NK-92 (cell line): ENCODE data around the gene TMEM234.

Experiments used
- DNase-seq: peaks from one replicate; lab custom pipeline; 2025; ENCODE audit not compliant: unreplicated experiment; lab: John Stamatoyannopoulos, UW

TMEM234 gene

DNA sequence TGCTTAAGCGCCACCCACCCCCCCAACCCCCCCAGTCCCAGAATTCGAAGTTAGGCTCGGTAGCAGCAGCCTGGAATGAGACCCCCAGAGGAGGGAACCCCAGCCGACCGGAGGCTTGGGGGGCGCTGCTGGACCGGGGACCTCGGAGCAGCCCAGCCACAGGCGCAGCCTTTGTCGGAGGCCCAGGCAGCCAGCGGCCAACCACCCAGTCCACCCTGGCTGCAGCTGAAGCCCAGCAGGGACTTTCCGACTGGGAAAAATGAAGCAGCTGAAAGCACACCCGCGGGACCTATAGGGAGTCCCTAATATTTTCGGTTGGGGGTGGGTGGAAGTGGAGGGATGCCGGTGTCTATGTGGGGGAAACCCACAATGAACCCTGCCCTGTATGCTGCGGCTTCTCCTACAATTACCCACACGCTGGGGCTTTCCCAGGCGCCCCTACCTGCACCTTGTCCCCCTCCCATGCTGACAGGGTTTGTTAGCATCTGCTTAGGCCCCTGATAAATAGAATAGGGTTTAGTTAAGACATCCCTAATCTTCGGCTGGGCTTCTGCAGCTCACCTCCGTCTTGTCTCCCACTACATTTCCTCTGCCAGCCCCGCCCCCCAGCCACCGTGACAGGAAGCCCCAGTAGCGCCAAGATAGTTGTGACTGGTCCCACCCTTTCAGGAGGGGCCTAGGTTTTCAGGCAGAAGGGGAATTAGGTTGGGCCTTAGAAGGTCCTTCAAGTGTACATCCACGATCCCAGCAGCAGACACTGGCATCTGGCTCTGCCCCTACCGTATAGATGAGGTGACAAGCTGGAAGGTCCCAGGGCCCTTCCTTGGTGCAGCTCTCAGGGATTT is 20.9 kb downstream of the TMEM234 start:
- no peak for DNase-seq

DNA sequence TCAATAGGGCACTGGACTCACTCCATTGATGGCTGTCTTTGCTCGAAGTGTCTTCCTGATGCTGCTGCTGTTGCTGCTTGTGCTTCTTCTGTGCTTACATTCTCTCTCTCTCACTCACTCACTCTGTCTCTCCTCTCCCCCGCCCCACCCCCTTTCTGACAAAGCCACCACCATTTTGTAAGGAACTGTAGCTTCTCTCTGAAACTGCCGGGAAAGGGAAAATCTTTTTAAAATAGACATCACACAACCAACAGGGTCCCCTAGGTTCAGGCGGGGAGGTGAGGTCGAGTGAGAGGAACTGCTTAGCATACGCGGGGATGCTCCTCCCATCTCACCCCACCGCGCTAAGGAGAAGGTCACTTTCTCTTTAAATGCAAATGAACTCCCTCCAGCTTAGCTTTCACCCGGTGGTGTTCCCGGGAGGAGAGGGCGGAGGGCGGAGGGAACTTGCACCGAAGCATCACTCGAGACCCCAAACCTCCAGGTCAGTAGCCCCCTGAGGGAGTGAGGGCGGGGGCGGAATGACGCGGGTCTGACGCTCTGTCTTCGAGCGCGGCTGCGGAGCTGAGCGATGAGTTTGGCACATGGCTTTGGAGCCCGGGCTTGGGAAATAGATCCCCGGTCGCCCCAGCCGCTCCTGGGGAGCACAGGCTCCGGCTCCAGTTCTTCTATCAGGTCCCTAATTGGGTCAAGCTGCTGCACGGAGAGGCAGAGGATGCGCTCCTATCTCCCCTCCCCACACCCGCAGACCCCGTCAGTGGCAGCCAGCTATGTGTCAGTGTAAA is 21.7 kb downstream of the TMEM234 start, which contains the start of gene CCDC28B:
TSS of gene CCDC28B (plus strand) at position 370 of the 785 bp plus-strand sequence. CDS start 1,341 bp downstream, outside the sequence.
- DNase-seq: no peak

- DNase-seq: no peak
These were observed 22.5 kb downstream of the TMEM234 start for GRCh38 chr1:32199717-32200072.

DNA sequence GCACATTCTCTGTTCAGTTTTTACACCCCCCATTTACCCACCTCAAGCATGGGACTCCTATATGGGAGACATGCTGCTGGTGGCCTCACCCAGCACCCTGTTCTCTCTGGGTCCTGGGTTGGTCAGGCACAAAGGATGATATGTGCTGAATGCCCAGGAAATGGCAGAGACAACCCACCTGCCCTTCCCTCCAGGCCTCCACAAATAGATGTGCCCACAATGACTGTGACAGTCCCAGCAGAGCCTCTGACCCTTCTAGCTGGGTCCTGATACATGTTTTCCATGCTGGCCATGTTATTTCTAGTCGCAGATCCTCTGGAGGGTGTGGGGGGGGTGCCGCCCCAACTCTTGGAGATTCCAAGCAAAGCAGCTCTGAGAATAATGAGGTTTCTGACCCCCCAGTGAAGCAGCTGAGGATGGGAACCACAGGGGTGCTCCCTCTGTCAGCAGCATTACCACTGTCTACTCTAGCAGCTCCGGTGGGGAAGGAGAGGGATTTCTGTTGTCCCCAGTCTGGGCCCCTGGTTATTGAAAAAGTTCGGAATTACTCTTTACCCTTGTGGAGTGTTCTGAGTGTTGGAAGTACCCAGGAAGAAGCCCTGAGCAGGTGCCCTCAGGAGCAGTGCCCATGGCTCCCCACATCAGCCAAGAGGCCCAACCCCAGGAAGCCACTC is 23.0 kb downstream of the TMEM234 start:
- no peak for DNase-seq

GRCh38 chr1:32198237-32199042 is 23.7 kb downstream of the TMEM234 start:
- no peak for DNase-seq

GRCh38 chr1:32197837-32198236 is 24.3 kb downstream of the TMEM234 start:
- no peak for DNase-seq

DNA sequence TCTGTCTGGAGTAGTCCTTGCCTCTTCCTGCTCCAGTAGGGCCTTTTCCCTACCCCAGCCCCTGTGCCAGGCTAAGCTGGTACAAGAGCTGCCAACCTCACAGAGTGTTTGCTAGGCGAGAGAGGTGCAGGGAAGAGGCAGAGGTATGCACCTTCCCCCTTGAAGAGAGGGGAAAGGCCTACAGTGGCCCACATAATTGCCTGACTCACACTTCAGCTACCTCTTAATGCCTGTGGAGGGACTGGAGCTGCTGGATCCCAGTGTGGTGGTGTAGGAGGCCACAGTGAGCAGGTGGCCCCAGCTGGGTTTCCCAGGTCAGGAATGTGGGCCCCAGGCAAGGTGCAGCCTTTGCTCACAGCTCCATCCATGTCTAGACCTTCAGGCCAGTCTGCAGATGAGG is 25.1 kb downstream of the TMEM234 start:
- DNase-seq: no peak

DNA sequence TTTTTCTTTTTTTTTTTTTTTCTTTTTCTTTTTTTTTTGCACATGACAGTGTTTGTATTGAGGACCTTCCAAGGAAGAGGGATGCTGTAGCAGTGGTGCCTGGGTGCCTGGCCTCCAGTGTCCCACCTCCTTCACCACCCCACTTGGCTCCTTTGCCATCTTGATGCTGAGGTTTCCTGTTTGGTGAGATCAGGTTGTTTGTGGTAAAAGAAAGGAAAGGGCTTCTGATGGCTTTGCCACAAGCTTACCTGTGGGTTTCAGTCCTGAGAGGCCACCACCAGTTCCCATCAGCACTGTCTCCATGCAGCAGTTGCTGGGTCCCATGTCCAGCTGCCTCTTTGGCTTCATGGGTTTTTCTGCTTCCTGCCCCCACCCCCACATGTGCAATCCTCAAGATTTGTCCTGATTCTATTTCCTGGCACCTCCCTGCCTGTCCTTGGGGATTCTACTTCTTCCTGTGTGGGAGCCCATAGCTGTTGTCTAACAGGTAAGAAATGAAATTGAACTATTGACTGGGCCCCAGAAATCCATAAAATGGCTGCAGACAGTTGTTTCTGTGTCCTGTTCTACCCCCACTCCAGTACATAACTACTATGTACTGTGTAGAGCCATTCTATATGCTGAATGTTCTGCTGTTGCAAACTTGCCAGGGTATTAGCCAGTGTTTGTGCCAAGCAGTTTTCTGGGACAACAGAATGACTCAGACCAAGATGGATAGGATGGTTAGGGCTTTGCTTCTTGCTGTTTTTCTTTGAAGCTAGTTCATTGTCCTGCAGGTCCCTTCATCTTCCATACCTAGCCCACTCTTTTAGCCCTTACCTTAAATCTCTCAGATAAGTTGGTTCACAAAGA is 26.0 kb downstream of the TMEM234 start:
- DNase-seq: no peak

- no peak for DNase-seq
These were observed 26.6 kb downstream of the TMEM234 start for GRCh38 chr1:32195531-32195930.

DNA sequence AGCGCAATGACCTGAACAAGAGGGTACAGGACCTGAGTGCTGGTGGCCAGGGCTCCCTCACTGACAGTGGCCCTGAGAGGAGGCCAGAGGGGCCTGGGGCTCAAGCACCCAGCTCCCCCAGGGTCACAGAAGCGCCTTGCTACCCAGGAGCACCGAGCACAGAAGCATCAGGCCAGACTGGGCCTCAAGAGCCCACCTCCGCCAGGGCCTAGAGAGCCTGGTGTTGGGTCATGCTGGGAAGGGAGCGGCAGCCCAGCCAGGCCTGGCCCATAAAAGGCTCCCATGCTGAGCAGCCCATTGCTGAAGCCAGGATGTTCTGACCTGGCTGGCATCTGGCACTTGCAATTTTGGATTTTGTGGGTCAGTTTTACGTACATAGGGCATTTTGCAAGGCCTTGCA is 27.2 kb downstream of the TMEM234 start:
- no peak for DNase-seq

DNA sequence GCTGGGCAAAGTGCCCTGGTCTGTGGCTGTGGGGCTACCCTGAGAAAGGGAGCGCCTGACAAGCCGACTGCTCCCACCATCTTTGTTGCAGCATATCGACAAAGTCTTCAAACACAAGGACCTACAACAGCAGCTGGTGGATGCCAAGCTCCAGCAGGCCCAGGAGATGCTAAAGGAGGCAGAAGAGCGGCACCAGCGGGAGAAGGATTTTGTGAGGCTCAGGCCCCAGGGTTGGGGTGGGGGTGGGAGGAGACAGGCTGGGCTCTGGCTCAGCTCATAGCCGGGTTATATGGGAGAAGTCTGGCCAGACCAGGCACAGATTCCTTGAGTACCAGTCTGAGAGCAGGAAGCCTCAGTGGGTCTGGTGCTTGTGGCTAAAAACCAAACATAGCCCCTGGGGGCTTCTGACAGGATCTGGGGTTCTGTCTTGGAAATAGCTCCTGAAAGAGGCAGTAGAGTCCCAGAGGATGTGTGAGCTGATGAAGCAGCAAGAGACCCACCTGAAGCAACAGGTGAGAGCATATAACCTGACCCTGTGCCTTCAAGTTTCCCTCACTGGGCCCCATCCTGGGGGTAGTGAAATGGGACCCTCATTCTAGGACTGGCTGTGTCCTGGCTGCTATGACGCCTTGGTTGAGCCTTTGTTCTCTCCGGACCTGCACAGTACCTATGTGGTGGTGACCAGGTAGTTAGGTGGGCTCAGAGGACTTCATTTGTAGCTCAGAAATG is 29.8 kb downstream of the TMEM234 start:
- DNase-seq: no peak

DNA sequence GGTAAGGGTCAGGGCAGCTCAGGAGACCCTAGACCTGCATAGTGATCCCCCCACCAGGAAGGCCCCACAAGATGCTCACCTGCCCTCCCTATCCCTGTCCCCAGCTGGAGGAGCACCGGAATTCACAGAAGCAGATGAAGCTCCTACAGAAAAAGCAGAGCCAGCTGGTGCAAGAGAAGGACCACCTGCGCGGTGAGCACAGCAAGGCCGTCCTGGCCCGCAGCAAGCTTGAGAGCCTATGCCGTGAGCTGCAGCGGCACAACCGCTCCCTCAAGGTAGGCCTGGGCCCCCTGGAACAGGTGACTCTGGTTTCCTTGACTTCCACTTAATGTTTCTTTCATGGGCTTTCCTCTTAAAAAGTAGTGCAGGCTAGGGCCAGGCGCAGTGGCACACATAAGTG is 34.3 kb downstream of the TMEM234 start:
- DNase-seq: no peak

- no peak for DNase-seq
These were observed 35.7 kb downstream of the TMEM234 start for GRCh38 chr1:32186491-32186890.

GRCh38 chr1:32186077-32186476 is 36.1 kb downstream of the TMEM234 start:
- DNase-seq: no peak

DNA sequence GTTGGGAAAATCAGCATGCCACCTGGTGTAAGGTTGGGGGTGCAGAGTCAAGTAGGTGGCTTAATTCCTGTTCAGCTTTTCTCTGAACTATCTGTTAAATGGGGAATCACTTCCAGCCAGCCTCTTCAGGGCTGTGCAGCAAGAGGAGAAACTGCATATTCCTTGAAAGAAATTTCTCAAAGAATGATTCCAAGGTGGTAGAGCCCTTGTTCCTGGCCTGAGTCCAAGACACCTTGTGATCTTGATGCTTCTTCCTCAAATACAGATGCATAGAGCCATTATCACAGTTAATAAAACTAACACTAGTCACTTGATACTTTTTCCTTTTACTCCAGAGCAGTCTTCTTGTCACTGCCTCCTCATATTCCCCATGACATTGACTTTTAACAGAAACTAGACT is 37.5 kb downstream of the TMEM234 start:
- DNase-seq: no peak

- DNase-seq: no peak
These were observed 40.1 kb downstream of the TMEM234 start for GRCh38 chr1:32182060-32182459.

DNA sequence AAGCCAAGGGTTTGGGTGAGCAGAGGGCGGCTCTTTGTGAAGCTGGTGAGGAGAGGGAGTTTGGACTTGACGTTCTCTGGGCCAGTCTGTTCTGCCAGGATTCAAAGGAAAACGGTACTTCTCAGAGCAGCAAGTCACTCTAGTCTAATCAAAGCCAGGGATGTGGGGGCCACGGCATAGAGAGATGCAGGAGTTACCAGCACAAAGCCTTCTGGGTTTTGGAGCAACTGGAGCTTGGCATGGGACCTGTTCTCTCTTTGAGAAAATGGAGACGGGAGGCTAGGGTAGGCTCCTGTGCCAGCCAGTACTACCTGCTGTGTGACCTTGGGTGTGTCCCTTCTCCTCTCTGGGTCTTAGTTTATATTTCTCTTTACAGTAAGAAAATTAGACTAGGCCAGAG is 40.6 kb downstream of the TMEM234 start:
- DNase-seq: no peak

GRCh38 chr1:32181065-32181464 is 41.1 kb downstream of the TMEM234 start:
- DNase-seq: no peak
